DMS79 (cell line): ENCODE measurements around the gene JPH2.
"Not testable (repeated sequence)": the region's sequence is repeated elsewhere in the genome, so short reads cannot be mapped to it uniquely, and the experiment has no call there.

Experiments used
- DNase-seq: peaks from one replicate; lab custom pipeline; 2025; lab: John Stamatoyannopoulos, UW

The JPH2 gene

GRCh38 chr20:44159125-44159524 lies 27.9 kb downstream of the JPH2 start:
- DNase-seq = no peak

- no peak for DNase-seq
Observed at GRCh38 chr20:44157061-44157460, 29.9 kb downstream of the JPH2 start.

- DNase-seq = no peak
Observed at GRCh38 chr20:44154521-44155001, 32.4 kb downstream of the JPH2 start.

GRCh38 chr20:44153636-44154043 lies 33.3 kb downstream of the JPH2 start:
- DNase-seq = no peak

GRCh38 chr20:44151621-44152416 lies 35.2 kb downstream of the JPH2 start:
- DNase-seq = no peak

GRCh38 chr20:44146272-44146671 lies 40.7 kb downstream of the JPH2 start:
- DNase-seq = no peak

GRCh38 chr20:44145131-44145775 lies 41.7 kb downstream of the JPH2 start:
- no peak for DNase-seq

GRCh38 chr20:44143936-44144335 lies 43.1 kb downstream of the JPH2 start:
- no peak for DNase-seq

- no peak for DNase-seq
Observed at GRCh38 chr20:44142413-44142812, 44.6 kb downstream of the JPH2 start.

- DNase-seq = no peak
Observed at GRCh38 chr20:44141873-44142272, 45.1 kb downstream of the JPH2 start.

- DNase-seq = no peak
Observed at GRCh38 chr20:44138867-44139266, 48.1 kb downstream of the JPH2 start.

GRCh38 chr20:44137266-44137801 lies 49.7 kb downstream of the JPH2 start:
- DNase-seq = no peak

- no peak for DNase-seq
Observed at GRCh38 chr20:44136579-44137265, 50.3 kb downstream of the JPH2 start.

GRCh38 chr20:44135417-44136204 lies 51.4 kb downstream of the JPH2 start:
- DNase-seq = no peak

GRCh38 chr20:44135012-44135412 lies 52.0 kb downstream of the JPH2 start:
- no peak for DNase-seq

GRCh38 chr20:44133424-44133823 lies 53.6 kb downstream of the JPH2 start:
- no peak for DNase-seq

GRCh38 chr20:44131704-44132103 lies 55.3 kb downstream of the JPH2 start:
- no peak for DNase-seq

- no peak for DNase-seq
Observed at GRCh38 chr20:44129911-44130718, 56.9 kb downstream of the JPH2 start.

GRCh38 chr20:44129300-44129699 lies 57.7 kb downstream of the JPH2 start:
- not testable (repeated sequence) for DNase-seq

GRCh38 chr20:44126445-44126844 lies 60.5 kb downstream of the JPH2 start:
- DNase-seq = no peak
